NCI-H128 (cell line): ENCODE data around the gene XYLT2.
"Not testable (repeated sequence)": the region's sequence is repeated elsewhere in the genome, so short reads cannot be mapped to it uniquely, and the experiment has no call there.

Source experiments
- DNase-seq: peaks from one replicate; lab custom pipeline; 2025; ENCODE audit not compliant: unreplicated experiment; lab: John Stamatoyannopoulos, UW

XYLT2 gene

GRCh38 chr17:50388728-50389127 is 42.8 kb downstream of the XYLT2 start:
- no peak for DNase-seq

- DNase-seq = no peak
Observed at GRCh38 chr17:50389534-50389933, 43.6 kb downstream of the XYLT2 start.

GRCh38 chr17:50392621-50393020 is 46.7 kb downstream of the XYLT2 start:
- DNase-seq = no peak

GRCh38 chr17:50393700-50394099 is 47.8 kb downstream of the XYLT2 start:
- DNase-seq = no peak

- no peak for DNase-seq
Observed at GRCh38 chr17:50394711-50395110, 48.8 kb downstream of the XYLT2 start.

- no peak for DNase-seq
Observed at GRCh38 chr17:50396261-50397110, 50.6 kb downstream of the XYLT2 start.

- DNase-seq = peak; percentile 4
Observed at GRCh38 chr17:50397111-50397918, 51.4 kb downstream of the XYLT2 start, which contains the start of gene LRRC59. Gene LRRC59 (minus strand): TSS chr17:50397523. CDS start chr17:50397317, 206 bp downstream.

GRCh38 chr17:50397919-50398285 is 52.0 kb downstream of the XYLT2 start:
- no peak for DNase-seq

GRCh38 chr17:50398672-50399071 is 52.7 kb downstream of the XYLT2 start:
- not testable (repeated sequence) for DNase-seq

- not testable (repeated sequence) for DNase-seq
Observed at GRCh38 chr17:50399591-50399990, 53.7 kb downstream of the XYLT2 start.

- not testable (repeated sequence) for DNase-seq
Observed at GRCh38 chr17:50405351-50405750, 59.4 kb downstream of the XYLT2 start.

- no peak for DNase-seq
Observed at GRCh38 chr17:50406578-50406977, 60.7 kb downstream of the XYLT2 start.

- DNase-seq = no peak
Observed at GRCh38 chr17:50407921-50408320, 62.0 kb downstream of the XYLT2 start.
